Stomach (tissue), 4 donors: ENCODE measurements around the gene ZMIZ1.

Experiments
- POLR2A ChIP-seq, 4 donors: fragments of 450-650 bp; IDR thresholded peaks; one replicate each; pipeline ENCODE4 v1.6.1; 2016; ENCODE audit warnings: antibody characterized with exemption in 4 of 4, control low read depth in 2 of 4, mild to moderate bottlenecking in 1 of 4, moderate library complexity in 1 of 4
- TF ChIP-seq, protein P1 (sequence below), 7 experiments: fragments of 450-650 bp in 4 of 7; fragments of 200-600 bp in 3 of 7; sonication (generic) in 3 of 7; IDR thresholded peaks; one replicate each; pipeline ENCODE4 v1.5.1; 2016 to 2019; ENCODE audit warnings: antibody characterized with exemption in 7 of 7, control low read depth in 2 of 7, mild to moderate bottlenecking in 1 of 7

DNA sequence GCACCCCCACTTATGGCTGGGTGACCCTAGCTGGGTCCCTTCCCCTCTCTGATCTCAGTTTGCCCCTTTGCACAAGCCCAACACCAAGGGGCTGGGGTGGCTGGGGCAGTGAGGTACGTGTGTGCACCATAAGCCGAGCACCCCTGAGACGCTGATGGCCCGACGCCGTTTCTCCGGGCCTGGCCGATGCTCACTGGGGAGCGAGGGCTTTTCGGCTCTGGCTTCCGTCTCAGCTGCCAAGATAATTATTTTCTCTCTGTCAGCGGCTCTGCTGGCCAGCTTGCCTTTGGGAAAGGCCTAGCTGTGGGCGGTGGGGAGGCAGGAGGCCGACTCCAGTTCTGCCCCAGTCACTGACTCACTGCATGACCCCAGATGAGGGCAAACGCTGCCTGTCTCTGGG, 91.0 kb downstream of the ZMIZ1 start:
- TF ChIP-seq, protein P1, sequence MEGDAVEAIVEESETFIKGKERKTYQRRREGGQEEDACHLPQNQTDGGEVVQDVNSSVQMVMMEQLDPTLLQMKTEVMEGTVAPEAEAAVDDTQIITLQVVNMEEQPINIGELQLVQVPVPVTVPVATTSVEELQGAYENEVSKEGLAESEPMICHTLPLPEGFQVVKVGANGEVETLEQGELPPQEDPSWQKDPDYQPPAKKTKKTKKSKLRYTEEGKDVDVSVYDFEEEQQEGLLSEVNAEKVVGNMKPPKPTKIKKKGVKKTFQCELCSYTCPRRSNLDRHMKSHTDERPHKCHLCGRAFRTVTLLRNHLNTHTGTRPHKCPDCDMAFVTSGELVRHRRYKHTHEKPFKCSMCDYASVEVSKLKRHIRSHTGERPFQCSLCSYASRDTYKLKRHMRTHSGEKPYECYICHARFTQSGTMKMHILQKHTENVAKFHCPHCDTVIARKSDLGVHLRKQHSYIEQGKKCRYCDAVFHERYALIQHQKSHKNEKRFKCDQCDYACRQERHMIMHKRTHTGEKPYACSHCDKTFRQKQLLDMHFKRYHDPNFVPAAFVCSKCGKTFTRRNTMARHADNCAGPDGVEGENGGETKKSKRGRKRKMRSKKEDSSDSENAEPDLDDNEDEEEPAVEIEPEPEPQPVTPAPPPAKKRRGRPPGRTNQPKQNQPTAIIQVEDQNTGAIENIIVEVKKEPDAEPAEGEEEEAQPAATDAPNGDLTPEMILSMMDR (IDR thresholded peaks at IDR 0.05) = no peak
- TF ChIP-seq POLR2A (IDR thresholded peaks at IDR 0.05) = no peak
